Measurements from ENCODE around the gene SLC22A3.
"Not testable (repeated sequence)": the region's sequence is repeated elsewhere in the genome, so short reads cannot be mapped to it uniquely, and the experiment has no call there.

SLC22A3 gene

DNA sequence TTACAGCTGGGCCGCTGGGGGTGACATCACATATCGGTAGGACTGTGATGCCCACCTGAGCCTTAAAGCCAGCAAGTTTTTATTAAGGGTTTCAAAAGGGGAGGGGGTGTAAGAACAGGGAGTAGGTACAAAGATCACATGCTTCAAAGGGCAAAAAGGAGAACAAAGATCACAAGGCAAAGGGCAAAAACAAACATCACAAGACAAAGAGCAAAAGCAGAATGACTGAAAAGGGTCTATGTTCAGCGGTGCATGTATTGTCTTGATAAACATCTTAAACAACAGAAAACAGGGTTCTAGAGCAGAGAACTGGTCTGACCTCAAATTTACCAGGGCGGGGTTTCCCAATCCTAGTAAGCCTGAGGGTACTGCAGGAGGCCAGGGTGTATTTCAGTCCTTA, 101.6 kb downstream of the SLC22A3 start:
- DNase-seq = not testable (repeated sequence)

DNA sequence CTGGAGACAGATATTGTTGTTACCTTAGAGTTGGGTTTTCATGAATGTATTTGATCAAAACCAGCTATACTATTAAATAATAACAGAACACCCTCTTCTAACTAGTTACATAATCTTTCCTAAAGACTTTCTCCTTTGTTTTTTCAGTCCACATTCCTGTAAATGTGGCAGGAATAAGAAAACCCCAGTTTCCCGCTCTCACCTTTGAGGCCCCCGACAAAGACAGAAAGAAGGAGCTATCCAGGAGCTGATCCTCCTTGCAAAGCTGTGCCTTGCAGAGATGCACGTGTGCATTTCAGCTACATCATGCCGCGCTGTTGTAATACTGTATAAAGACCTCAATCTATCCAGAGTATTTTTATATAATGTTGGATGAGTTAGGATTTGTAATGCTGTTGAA, 102.7 kb downstream of the SLC22A3 start:
- no peak for DNase-seq

DNA sequence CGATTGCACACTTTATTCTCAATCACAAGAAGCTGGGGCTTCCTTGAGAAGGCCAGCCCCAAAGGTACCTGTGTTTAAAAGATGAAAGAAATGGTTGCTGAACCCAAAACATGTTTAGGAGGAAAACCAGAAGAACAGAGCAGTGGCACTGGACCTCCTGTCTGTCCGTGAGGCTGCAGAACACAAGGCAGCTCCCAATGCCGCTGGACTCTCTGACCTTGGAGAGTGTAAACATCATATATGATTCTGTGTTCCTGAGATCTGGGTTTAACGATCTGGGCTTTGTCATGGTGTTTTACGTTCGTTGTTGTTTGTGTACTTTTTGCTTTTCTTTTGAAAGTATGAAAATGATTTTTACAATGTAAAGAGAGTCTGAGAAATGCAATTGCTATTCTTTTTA, 106.1 kb downstream of the SLC22A3 start:
- DNase-seq = no peak

DNA sequence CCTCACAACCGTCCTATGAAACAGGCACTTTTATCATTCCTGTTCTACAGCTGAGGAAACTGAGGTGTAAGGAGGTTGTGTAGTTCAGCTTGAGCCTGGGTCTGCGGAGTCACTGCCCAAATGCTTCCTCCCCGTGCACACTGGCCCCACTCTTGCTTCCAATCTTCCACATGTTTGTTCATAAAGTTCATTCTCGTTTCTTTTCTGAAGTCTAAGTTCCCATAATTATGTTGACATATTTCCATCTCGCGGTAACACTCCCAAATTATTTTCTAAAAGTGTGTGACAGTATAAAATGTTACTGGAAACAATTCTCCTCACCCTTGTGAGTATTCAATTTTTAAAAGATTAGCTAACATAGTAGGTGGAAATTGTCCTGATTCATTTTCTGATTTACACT, 106.9 kb downstream of the SLC22A3 start:
- no peak for DNase-seq

DNA sequence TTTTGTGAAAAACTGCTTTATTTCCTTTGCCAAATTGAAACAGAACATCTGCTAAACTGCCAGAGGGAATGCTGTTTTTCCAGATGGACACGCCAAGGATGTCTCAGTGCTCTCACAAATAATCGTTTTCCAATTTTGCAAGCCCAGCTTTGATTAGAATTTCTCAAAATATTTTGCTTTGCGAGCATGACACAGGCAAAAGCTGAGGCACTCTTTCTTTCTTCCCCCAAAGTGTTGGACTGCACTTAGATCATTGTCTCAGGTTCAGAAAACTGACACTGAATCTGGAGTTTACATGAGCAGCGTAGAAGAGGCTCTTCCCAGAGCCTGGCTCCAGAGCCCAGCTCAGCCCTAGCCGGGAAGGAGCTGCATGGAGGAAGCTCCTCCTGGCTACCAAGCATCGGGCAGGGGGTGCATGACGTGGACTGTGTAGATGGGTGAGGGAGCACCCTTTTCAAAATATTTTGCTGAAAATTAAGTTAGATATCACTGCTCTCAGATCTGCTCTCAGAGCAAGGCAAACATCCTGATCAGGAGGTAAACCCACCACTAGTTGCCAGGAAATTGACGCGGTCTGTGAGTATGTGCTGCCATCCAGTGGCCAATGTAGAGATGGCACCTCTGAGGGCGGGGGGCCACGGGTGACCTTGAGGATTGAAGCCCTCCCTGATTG, 107.5 kb downstream of the SLC22A3 start:
- peak; percentile 76 for DNase-seq

DNA sequence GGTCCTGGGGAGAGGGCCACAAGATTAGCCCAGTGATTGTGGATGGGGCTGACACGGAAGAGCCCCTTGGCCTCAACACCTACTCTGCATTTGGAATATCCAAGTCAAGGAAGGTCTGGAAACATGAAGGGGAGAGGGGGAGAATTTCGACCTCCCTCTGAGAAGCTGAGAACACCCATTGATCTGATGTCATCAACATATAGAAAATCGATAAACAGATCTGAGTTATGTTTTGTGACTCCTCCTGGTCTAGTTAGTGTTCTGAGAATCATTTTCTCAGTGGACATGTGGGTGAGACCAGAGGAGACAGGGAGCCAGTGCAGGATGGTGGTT, 108.0 kb downstream of the SLC22A3 start:
- no peak for DNase-seq

DNA sequence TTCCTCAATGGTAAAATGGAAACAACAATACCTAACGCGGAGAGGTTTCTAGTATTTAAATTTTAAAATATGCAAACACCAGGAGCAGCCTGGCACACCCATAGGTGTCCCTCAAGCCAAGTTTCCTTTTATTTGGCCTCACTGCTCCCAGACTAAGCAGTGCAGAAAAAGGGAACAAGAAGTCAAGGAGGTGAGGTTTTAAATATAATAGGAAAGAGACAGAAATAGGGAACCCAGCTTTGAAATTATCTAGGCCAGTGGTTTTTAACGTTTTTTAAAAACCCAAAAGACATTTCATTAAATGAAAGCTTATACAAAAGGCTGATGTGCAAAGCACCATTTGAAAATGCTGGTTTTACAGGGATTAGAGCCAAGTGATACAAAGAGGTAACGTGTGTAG, 109.6 kb downstream of the SLC22A3 start:
- no peak for DNase-seq

DNA sequence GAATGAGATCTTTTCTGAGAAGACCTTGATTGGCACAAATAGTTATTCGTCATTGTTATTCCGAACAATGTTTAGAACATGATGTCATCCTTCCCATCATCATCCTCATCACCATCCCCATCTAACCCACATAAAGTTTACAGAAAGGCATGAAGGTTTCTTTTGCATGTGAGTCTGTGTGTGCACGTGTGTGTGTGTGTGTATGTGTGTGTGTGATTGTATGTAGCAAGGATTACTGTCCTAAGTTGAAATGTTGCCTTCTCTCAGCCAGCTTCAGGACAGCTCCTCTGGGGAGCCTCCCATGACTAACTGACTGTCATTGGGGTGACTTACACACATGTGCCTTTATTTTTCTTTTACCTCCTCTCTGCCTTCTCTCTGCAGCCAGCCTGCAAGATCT, 113.5 kb downstream of the SLC22A3 start:
- DNase-seq = peak; percentile 17

DNA sequence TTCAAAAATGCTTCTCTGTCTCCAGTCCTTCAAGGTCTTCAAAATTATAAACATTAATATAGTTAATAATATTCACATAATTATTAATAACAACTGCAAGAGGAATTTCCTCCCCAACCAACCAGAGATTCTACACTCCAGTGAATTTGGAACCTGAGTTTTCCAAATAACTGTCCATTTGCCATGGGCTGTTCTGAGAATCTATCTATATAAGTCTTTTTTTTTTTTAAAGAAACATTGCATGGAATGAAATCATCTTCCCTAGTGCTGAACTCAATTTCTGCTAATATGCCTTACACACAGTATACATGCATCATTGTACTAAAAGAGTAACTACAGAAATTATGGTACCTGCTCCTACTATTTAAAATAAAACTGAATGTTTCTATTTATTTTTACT, 113.9 kb downstream of the SLC22A3 start:
- no peak for DNase-seq

DNA sequence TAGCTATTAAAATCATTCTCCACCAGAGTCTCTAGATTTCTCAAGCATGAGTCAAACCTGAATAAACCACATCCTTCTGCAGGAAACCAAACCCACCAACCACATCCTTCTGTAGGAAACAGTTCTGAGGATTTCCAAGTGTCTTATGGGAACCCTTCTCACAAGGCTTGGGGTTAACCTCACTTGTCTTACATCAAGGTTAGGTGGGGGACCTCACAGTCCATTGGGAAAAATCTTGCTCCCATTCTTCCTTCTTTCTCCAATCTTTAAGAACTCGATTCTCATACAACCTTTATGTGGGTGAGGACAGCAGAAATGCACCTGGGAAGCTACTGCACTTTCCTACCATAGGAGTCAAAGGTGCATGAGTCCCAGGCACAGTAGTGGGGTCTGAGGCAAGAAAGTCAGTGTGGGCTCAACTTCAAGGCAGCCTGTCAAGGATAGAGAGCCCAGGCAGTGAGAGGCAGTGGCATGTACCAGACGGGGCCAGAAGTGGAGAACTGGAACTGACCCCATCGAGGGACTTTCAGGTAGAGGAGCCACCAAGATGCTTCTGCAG, 114.5 kb downstream of the SLC22A3 start:
- peak; percentile 76 for DNase-seq

DNA sequence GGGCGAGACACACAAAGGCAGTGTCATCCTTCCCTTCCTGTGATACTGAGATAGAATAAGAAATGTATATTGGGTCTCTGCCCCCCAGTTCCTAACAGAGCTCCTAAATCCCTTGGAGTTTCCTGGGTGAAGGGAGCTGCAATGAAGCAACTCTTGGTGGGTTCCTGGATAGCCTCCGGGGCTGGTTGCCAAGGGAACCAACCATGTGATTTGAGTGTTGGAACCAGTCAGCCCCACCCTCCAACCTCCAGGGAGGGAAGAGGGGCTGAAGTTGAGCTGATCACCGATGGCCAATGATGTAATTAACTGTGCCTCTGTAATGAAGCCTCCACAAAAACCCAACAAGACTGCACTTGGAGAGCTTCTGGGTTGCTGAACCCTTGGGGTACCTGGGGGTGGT, 116.6 kb downstream of the SLC22A3 start:
- DNase-seq = no peak

DNA sequence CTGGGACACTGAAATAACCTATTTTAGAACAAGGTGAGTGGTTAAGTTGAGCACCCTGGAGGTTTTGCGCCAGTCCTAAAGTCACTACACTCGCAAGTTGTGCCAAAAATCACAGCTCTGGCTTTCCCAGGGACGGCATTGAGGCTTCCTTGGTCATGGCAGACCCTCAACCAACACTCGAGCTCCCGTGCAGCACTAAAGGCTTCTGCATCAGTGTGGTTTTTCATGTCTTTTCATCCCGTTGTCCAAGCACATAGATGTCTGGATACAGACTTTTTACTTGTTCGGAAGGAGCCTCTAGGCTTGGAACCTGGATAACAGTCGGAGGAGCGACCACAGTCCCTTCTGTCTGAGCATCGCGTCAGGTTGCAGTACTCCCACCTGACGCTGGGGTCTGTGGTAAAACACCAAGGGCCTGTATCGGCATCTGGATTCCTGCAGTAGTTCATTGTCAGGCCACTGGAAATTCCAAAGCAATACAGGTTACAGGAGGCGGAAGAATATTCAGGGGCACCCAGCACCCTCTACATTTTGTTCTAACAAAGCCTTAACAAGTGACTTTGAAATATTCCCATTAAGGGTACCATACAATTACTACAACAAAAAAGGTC, 119.2 kb downstream of the SLC22A3 start:
- DNase-seq = not testable (repeated sequence)

DNA sequence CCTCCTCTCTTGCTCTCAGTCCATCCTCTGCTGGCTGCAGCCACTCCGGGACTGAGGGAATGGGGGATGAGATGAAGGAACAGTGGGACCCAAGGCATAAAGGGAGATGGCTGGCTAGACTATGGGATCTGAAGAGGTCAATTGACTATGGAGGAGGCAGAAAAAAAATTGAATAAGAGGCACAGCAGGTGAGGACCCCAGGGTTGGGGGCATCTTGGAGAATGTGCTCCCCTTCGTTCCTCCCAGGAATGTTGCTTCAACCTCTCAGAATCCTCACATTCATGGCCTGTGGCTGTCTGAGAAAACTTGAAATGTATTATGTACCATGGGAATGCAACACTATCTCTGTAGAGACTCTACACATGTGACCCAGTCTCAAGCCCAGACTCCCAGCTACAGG, 121.0 kb downstream of the SLC22A3 start:
- DNase-seq = no peak

DNA sequence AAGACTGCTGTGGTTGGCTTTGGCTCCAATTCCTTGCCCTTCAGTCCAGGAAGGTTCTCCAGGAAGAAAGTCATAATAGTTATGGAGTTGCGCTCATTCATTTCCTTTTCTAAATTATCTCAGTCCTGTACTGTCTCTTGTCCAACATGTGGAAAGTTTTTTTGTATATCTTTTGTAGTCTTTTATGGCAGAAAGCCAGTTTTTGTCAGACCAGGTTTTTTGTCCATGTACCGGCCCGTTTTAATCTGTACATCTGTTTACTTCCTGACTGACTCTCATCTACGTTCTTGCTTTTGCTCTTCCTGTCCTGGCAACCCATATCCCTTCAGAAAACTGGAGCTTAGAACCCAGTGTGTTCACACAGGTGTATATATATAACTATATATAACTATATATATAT, 127.9 kb downstream of the SLC22A3 start:
- DNase-seq = not testable (repeated sequence)

DNA sequence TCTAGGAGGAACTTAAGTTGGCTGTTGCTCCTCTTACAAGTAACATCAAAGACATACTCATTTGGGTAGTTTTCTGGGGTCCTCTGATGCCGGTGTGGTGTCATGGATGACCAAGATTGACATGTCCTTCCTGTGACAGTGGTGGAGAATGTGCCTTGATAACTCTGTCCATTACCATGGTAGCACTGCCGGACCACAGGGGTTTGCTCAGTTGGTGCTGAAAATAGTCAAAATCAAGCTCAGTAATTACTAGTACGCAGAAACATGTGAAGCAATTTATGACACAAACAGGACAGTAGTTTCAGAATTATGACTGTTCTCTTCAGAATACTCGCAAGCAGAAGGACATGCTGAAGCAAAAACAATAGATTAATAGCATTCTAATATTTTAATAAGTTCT, 128.9 kb downstream of the SLC22A3 start:
- not testable (repeated sequence) for DNase-seq

DNA sequence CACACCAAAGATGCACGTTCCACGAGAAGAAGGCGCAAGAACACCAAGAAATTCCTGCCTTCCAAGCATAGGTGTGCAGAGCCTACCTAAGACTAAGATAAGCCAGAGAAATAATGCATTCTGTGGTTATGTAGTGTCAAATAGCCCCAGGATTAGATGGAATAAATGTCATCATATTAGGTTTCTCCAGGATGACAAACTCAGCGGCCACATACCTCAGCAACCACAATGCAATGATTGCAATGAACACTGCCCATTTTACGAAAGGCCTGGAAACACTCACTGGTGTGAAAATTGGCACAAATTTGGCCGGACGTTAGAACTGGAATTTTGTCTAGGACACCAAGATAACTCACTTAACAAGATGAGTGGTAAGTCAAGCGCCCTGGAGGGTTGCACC, 129.7 kb downstream of the SLC22A3 start:
- DNase-seq = no peak

DNA sequence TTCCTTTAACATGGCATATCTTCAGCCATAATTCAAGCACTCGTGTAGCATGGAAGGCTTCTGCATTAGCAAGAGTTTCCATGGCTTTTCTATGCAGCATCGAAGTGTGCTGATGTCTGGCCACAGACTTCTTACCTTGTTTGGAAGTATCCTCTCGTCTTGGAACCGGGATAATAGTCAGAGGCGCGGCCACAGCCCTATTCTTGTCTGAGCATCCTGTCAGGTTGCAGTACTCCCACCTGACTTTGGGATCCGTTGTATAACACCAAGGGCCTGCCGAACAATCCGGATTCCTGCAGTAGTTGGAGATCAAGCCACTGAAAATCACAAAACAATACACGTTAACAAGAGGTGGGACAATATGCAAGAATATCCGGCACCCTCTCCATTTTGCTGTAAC, 138.9 kb downstream of the SLC22A3 start:
- no peak for DNase-seq

DNA sequence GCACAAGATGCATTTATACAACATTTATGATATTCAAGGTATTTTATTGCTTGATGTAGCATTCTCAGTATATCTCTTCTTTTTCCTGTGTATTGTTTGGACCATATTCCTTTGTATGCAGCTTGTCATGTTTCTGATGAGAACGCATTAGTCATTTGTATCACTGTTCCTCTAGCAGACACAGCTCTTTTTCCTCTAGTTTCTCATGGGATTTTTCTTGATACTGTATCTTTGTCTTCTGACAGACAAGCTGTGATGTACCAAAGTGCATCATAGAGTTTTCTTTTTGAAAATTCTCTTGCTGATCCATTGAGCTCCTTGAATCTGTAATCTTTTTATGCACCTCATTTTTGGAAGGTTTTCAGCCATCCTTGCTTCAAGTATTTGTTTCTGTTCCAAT, 140.9 kb downstream of the SLC22A3 start:
- DNase-seq = no peak

DNA sequence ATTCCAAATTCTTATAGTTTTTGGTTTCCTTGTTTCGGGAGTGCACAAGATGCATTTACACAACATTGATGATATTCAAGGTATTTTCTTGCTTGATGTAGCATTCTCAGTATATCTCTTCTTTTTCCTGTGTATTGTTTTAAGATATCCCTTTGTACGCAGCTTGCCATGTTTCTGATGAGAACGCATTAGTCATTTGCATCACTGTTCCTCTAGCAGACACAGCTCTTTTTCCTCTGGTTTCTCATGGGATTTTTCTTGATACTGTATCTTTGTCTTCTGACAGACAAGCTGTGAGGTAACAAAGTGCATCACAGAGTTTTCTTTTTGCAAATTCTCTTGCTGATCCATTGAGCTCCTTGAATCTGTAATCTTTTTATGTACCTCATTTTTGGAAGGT, 146.4 kb downstream of the SLC22A3 start:
- no peak for DNase-seq

DNA sequence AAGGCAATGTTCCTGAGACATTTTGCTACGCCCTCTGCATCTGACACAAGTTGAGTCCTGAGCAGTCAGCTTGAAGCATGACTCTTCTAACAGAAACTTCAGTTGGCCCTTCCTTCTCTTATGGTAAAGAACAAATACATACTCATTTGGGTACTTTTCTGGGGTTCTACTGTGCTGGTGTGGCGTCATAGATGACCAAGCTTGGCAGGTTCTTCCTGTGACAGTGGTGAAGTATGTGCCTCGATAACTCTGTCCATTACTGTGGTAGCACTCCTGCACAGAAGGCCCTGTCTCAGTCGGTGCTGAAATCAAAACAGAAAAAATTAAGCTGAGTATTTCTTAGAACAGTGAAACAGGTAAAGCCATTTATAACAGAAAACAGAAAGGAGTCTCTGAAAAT, 152.5 kb downstream of the SLC22A3 start:
- no peak for DNase-seq

All from CD4-positive, alpha-beta T cell treated with Interleukin-12 subunit alpha and Interleukin-12 subunit beta, for 1 hour (primary cell).